ENCODE results near the gene DNAJB11. TPM values are rescaled to one million over a fixed set of nuclear protein-coding genes. Genes with fewer than 3 reads are reported as not detected.

DNAJB11 gene
- total and polyA plus RNA-seq, 2 of the 4 experiments (the other 2 are of a cell fraction): 27.4 to 48.6 TPM

DNA sequence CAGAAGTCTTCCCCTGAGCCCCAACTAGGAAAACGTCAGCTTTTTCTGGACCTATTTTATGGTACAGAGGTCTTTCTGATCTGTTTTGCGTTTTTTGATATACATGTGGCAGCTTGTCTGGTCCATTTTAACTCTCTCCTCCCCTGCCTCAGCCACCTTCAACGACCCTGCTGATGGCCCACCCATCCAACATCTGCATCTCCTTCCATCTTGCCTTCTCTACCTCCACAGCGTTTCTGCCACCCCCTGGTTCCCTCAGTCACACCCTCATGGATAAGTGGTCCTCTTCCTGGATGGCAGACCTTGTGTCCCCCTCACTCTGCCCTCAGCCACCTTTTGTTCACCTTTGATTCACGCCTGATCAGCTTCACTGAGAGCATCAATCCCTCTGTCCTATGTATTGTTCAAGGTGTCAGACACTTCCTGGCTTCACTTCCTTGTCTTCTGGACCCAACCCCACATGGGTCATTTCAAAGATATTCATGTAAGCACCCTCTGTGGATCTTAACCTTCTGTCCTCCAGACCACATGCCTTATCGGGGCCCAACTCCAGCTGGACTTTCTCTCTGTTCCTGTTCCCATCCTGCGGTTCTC is 55.8 kb downstream of the DNAJB11 start:
- Histone ChIP-seq H3K4me2 (ENCODE audit: low read depth, low read length) (no peak overlapping the region), H3K56ac (ENCODE audit: extremely low read depth, insufficient read depth, low read length) (no peak overlapping the region), H3K9me1 (ENCODE audit: insufficient read depth, low read length) (no peaks in the 10 kb centered on the region), H4K5ac (ENCODE audit: low read depth, low read length) (no peak overlapping the region), H2BK20ac (ENCODE audit: low read depth, low read length) (no peak overlapping the region), H3K18ac (ENCODE audit: low read depth, low read length) (no peak overlapping the region), H2BK15ac (ENCODE audit: low read depth, low read length) (no peak overlapping the region), H3K79me1 (ENCODE audit: low read depth in 1 of 2, low read length in 2 of 2) (no peaks in the 10 kb centered on the region), H4K20me1 (ENCODE audit: insufficient read depth, low read length) (no peaks in the 10 kb centered on the region), H3K9me3 (ENCODE audit: control insufficient read depth, insufficient read depth, low read length) (no peaks in the 10 kb centered on the region), H4K91ac (ENCODE audit: insufficient read depth, low read depth, low read length) (no peak overlapping the region), H3K14ac (replicated peaks; ENCODE audit: low read depth, low read length) (no peak overlapping the region), H2AK5ac (ENCODE audit: low read depth, low read length) (no peak overlapping the region), H3K4ac (ENCODE audit: low read depth, low read length) (no peak overlapping the region), H2AFZ (replicated peaks; ENCODE audit: low read length, poor library complexity) (no peak overlapping the region), H2BK120ac (ENCODE audit: low read depth, low read length) (no peak overlapping the region), H3K23ac (ENCODE audit: low read depth, low read length) (no peak overlapping the region), H3K36me3 (ENCODE audit: control insufficient read depth, insufficient read depth, low read length) (no peaks in the 10 kb centered on the region), H3K9ac (ENCODE audit: low read depth, low read length) (no peak overlapping the region), H3K27ac (ENCODE audit: insufficient read depth, low read length) (no peak overlapping the region), H3K27me3 (ENCODE audit: control insufficient read depth, insufficient read depth, low read length) (peaks cover 7% of the 10 kb centered on the region), H2AK9ac (replicated peaks; ENCODE audit: low read depth, low read length, poor library complexity) (no peak overlapping the region), H4K8ac (ENCODE audit: low read depth in 2 of 2, low read length in 2 of 2) (no peak overlapping the region), H3K4me3 (ENCODE audit: insufficient read depth, low read depth, low read length) (no peak overlapping the region), H3K4me1 (ENCODE audit: control insufficient read depth, insufficient read depth, low read length) (no peaks in the 10 kb centered on the region), H2BK5ac (ENCODE audit: low read depth, low read length, poor library complexity, severe bottlenecking) (no peak overlapping the region)
- intact Hi-C loops (cut with micrococcal nuclease) (no loop called here), in situ Hi-C loops (cut with MboI; ENCODE audit: low sequenced_read_pairs) (no loop called here), dilution Hi-C loops (cut with HindIII; ENCODE audit: low sequenced_read_pairs, unreplicated experiment) (no loop called here)
- DNase-seq (no peak), ATAC-seq (ENCODE audit: low read depth) (no peak)
- 57% methylated on average over 3 of the region's 7 CpGs; no CpG with 5 or more reads in 1 of the 2 experiments for WGBS, 2 experiments (ENCODE audit: extremely low coverage in 2 of 2, insufficient read length in 1 of 2)
- ChIA-PET POLR2A (ENCODE audit: unreplicated experiment) (no interaction called here), CTCF (interaction anchor here (1.7 kb wide), 1 partner anchor 9 kb away, joined by 7 read pairs; no protein-coding TSS in a partner anchor)
- no TSS peak for BruUV-seq (replicated peaks)
- TF ChIP-seq MAZ (IDR thresholded peaks at IDR 0.05; ENCODE audit: borderline replicate concordance, low read depth, low read length) (no peak), NFE2L2 (IDR thresholded peaks at IDR 0.05; ENCODE audit: low read depth, low read length) (no peak), CEBPB (IDR thresholded peaks at IDR 0.05; ENCODE audit: low read depth, low read length) (no peak), RAD21 (IDR thresholded peaks at IDR 0.05; ENCODE audit: low read length) (no peak), RFX5 (IDR thresholded peaks at IDR 0.05; ENCODE audit: low read depth, low read length) (no peak), MXI1 (IDR thresholded peaks at IDR 0.05; ENCODE audit: borderline replicate concordance, low read depth, low read length) (no peak), BHLHE40 (IDR thresholded peaks at IDR 0.05; ENCODE audit: low read depth, low read length) (no peak), CTCF (conservative IDR thresholded peaks at IDR 0.05; ENCODE audit: low read depth, low read length) (no peak), POLR2A (IDR thresholded peaks at IDR 0.05; ENCODE audit: low read depth, low read length) (no peak), SMC3 (IDR thresholded peaks at IDR 0.05; ENCODE audit: low read depth, low read length) (no peak), FOS (IDR thresholded peaks at IDR 0.05; ENCODE audit: low read depth, low read length) (no peak), CHD1 (IDR thresholded peaks at IDR 0.05; ENCODE audit: low read depth, low read length) (no peak), USF2 (IDR thresholded peaks at IDR 0.05; ENCODE audit: low read depth, low read length) (no peak), RCOR1 (IDR thresholded peaks at IDR 0.05; ENCODE audit: insufficient replicate concordance, low read length) (no peak), MAFK (IDR thresholded peaks at IDR 0.05; ENCODE audit: low read depth, low read length) (no peak)
- TF ChIP-seq, protein P1, sequence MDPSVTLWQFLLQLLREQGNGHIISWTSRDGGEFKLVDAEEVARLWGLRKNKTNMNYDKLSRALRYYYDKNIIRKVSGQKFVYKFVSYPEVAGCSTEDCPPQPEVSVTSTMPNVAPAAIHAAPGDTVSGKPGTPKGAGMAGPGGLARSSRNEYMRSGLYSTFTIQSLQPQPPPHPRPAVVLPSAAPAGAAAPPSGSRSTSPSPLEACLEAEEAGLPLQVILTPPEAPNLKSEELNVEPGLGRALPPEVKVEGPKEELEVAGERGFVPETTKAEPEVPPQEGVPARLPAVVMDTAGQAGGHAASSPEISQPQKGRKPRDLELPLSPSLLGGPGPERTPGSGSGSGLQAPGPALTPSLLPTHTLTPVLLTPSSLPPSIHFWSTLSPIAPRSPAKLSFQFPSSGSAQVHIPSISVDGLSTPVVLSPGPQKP (IDR thresholded peaks at IDR 0.05; ENCODE audit: borderline replicate concordance, low read depth, low read length): no peak

All from IMR-90 (cell line).